Body of pancreas (tissue), 4 donors: ENCODE results near the gene TBX18. TPM values are rescaled to one million over a fixed set of nuclear protein-coding genes. Genes with fewer than 3 reads are reported as not detected.

Source experiments
- ATAC-seq: fragments of 150-250 bp; one replicate; pipeline ENCODE4 v1.9.1; 2016
- DNase-seq, 4 donors: peaks; one replicate each; pipeline ENCODE4 v3.0.0-alpha.2; 2019
- H3K27ac ChIP-seq, 4 donors: fragments of 200-600 bp; sonication (generic); 1 replicate in 3 of 4; 2 replicates in 1 of 4; pipeline versions ENCODE4 v1.5.1 to v1.6.1; 2016 to 2019; ENCODE audit warnings: mild to moderate bottlenecking in 1 of 4, mixed read lengths in 1 of 4, moderate library complexity in 1 of 4
- H3K27me3 ChIP-seq, 2 donors: fragments of 200-600 bp; sonication (generic); one replicate each; pipeline ENCODE4 v1.6.0; 2016; ENCODE audit warnings: mild to moderate bottlenecking in 1 of 2
- H3K36me3 ChIP-seq, 2 donors: fragments of 200-600 bp; sonication (generic); replicated peaks in 1 of 2; 2 replicates each; pipeline ENCODE4 v1.5.1; 2016; ENCODE audit warnings: low read depth in 2 of 2; ENCODE audit not compliant: insufficient read depth in 1 of 2
- H3K4me1 ChIP-seq: fragments of 200-600 bp; sonication (generic); one replicate; pipeline ENCODE4 v1.6.0; 2016
- H3K4me3 ChIP-seq, 2 donors: fragments of 200-600 bp; sonication (generic); 1 replicate in 1 of 2; 2 replicates in 1 of 2; pipeline ENCODE4 v1.5.1; 2016 to 2019
- H3K9me3 ChIP-seq, 3 donors: fragments of 200-600 bp; sonication (generic); 1 replicate in 2 of 3; 2 replicates in 1 of 3; pipeline ENCODE4 v1.5.1; 2016
- POLR2A ChIP-seq, 3 donors: fragments of 450-650 bp; IDR thresholded peaks; one replicate each; pipeline ENCODE4 v1.6.1; 2016; ENCODE audit warnings: antibody characterized with exemption in 3 of 3, mild to moderate bottlenecking in 2 of 3
- WGBS, 2 donors: methylation state at CpG; one replicate each; pipeline ENCODE4 v1.1.5; 2017; 5-methylcytosine and 5-hydroxymethylcytosine counted together
- intact Hi-C: fragments of 100-400 bp; cut with DNase I; formaldehyde crosslinking; loops from one replicate; pipeline ENCODE4 v1.15.1; 2023
- total RNA-seq, 2 donors: library from RNA; depleted of rRNA; stranded (reverse); fragments of >200 nt; gene quantifications; one replicate each; pipeline ENCODE4 v1.1.0, GENCODE V29; 2016
- TF ChIP-seq, protein P1 (sequence below), 7 experiments: fragments of 450-650 bp in 4 of 7; fragments of 200-600 bp in 3 of 7; sonication (generic) in 3 of 7; IDR thresholded peaks; one replicate each; pipeline ENCODE4 v1.5.1; 2016 to 2019; ENCODE audit warnings: antibody characterized with exemption in 7 of 7

The TBX18 gene
- total RNA-seq, 2 donors from 2014 or later: 0.52 to 2.0 TPM

DNA sequence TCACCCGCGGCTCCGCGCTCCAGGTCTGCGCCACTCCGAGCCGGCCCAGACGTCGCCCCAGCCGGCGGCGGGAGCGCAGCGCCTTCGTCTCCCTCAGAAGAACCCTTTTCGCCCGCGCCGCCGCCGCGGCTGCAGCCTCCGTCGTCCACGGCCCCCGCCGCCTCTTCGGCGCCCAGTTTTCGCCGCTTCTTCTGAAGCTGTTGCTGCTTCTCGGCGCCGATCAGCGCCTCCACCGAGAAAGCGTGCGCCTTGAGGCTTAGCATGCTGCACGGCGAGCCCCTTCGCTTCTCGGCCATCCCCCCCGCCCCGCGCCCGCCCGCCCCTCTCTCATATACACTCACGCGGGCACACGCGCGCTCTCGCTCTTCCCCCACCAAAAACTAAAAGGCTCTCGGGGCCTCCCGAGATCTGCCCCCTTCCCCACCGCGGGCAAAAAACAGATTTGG lies 489 bp downstream of the TBX18 start:
- TF ChIP-seq, protein P1, sequence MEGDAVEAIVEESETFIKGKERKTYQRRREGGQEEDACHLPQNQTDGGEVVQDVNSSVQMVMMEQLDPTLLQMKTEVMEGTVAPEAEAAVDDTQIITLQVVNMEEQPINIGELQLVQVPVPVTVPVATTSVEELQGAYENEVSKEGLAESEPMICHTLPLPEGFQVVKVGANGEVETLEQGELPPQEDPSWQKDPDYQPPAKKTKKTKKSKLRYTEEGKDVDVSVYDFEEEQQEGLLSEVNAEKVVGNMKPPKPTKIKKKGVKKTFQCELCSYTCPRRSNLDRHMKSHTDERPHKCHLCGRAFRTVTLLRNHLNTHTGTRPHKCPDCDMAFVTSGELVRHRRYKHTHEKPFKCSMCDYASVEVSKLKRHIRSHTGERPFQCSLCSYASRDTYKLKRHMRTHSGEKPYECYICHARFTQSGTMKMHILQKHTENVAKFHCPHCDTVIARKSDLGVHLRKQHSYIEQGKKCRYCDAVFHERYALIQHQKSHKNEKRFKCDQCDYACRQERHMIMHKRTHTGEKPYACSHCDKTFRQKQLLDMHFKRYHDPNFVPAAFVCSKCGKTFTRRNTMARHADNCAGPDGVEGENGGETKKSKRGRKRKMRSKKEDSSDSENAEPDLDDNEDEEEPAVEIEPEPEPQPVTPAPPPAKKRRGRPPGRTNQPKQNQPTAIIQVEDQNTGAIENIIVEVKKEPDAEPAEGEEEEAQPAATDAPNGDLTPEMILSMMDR (IDR thresholded peaks at IDR 0.05): no peak
- TF ChIP-seq POLR2A (IDR thresholded peaks at IDR 0.05): no peak
- DNase-seq (no peak), ATAC-seq (no peak)
- 2% methylated on average over 11 to 53 of the region's 57 CpGs for WGBS, 2 donors
- Histone ChIP-seq H3K4me1 (peaks cover 21% of the 10 kb centered on the region), H3K36me3 (no peaks in the 10 kb centered on the region), H3K9me3 (no peaks in the 10 kb centered on the region), H3K4me3 (no peak overlapping the region), H3K27ac (peak overlapping the region in 1 of 4 donors; percentile 17), H3K27me3 (peaks cover 0 to 47% of the 10 kb centered on the region in 2 donors)
- intact Hi-C loops: no loop called here

DNA sequence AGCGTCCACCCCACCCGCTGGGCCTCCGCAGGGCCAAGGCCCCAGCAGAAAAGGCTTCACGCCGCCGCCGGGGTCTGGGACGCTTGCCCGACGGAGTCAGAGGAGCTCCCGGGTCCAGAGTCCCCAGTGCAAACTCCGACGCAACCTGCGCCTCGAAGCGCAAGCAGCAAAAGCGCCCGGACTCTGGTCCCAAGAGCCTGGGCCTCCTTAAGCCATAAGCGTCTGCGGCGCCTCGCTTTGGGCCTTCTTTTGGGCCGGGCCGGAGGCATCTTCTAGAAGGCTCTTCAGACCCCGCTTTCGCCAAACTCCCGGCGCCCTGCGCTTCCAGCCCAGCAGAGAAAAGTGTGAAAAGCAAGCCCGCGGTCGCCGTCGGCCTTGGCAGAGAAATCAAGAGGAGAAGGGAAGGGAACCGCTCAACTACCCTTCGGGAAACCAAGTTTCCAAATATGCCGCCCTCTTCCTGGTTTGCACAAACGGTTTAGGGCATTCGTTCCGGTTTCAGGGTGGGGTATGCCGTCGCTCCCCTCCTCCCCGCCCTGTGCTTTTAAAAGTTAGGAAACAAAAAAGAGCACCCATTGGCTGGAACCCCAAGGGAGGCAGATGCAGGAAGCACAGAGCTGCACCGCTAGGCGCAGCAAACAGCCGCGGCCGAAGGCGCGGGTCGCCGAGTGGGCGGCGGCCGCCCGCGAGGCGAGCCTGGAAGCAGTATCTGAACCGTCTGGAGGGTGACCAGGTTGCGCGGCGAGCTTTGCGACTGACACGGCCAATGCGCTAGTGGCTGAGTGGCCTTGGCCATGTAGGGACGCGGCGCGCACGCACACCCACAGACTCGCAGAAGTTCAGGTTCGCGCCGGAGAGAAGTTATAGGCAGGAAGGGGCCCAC lies 1.2 kb downstream of the TBX18 start:
- peaks cover 21% of the 10 kb centered on the region for H3K4me1 ChIP-seq
- 1 to 2% methylated on average over 27 to 74 of the region's 74 CpGs for WGBS, 2 donors
- no peaks in the 10 kb centered on the region for H3K9me3 ChIP-seq
- peak; percentile 10 for ATAC-seq
- no peaks in the 10 kb centered on the region for H3K36me3 ChIP-seq
- intact Hi-C loops: no loop called here
- DNase-seq: peak in 2 of 4 donors; percentile 18 to 38
- peak overlapping the region in 1 of 4 donors; percentile 17 for H3K27ac ChIP-seq
- TF ChIP-seq, protein P1 (IDR thresholded peaks at IDR 0.05): no peak
- TF ChIP-seq POLR2A (IDR thresholded peaks at IDR 0.05): no peak
- peaks cover 0 to 41% of the 10 kb centered on the region in 2 donors for H3K27me3 ChIP-seq
- H3K4me3 ChIP-seq: no peak overlapping the region

DNA sequence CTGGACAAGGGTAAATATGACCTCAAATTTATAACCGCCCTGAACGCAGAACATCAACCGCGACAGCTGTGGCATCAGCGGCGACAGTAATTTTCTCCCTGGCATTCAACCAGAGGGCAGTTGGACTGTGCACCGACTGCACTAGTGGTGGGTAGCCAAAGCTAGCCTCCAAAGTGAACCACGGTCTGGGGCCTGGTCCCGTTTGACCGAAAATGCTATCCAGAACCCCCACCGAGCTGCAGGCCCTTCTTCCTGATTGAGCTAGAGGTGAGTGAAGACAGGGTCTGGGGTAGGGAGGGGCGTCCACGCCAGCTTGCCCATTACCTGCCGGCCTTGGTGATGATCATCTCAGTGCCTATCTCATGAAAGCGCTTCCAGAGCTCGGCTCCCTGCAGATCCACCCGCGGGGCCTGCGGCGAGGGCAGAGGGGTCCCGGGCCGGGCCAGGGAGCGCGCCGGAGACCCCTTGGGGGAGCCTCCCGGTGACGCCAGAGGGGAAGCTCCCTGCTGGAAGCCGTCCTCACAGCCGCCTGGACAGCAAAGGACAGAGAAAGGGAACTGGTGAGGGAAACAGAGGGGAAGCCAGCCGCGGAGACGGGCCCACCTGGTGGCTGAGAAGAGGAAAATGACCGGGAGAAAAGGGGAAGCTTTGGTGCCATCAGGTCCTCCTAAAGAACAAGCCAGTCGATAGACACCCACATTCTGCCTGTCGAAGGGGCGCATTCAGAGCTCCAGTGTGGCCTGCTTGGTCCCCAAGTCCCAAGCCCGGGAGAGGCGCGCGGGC lies 2.0 kb downstream of the TBX18 start:
- TF ChIP-seq, protein P1 (IDR thresholded peaks at IDR 0.05): no peak
- no peak for TF ChIP-seq POLR2A (IDR thresholded peaks at IDR 0.05)
- H3K27me3 ChIP-seq: peaks cover 0 to 38% of the 10 kb centered on the region in 2 donors
- no peaks in the 10 kb centered on the region for H3K36me3 ChIP-seq
- 4 to 7% methylated on average over 20 to 40 of the region's 40 CpGs for WGBS, 2 donors
- H3K4me3 ChIP-seq: no peak overlapping the region
- ATAC-seq (no peak), DNase-seq (peak in 1 of 4 donors; percentile 6)
- no peak overlapping the region for H3K27ac ChIP-seq
- intact Hi-C loops: no loop called here
- peaks cover 21% of the 10 kb centered on the region for H3K4me1 ChIP-seq
- no peaks in the 10 kb centered on the region for H3K9me3 ChIP-seq

DNA sequence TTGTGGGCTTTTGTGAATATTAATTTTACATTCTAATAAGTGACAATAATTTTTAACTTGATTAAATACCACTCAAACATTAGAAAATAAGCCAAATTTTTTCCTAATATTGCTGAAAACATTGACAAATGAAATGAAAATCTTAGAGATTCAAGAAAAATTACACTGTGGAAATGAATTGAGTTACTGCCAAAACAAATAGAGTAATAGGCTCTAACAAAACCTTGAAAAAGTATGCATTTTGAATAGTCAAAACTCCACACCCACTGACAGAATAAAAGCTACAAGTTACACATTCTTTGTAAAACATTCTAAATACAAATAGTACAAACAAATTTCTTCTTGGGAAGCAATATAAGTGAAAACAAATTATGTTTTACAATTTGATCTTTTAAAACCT lies 5.9 kb downstream of the TBX18 start:
- Histone ChIP-seq H3K27me3 (peaks cover 0 to 14% of the 10 kb centered on the region in 2 donors), H3K36me3 (no peaks in the 10 kb centered on the region), H3K4me1 (peaks cover 7% of the 10 kb centered on the region), H3K27ac (no peak overlapping the region), H3K9me3 (no peaks in the 10 kb centered on the region), H3K4me3 (no peak overlapping the region)
- ATAC-seq (no peak), DNase-seq (no peak)
- intact Hi-C loops: no loop called here
- TF ChIP-seq, protein P1 (IDR thresholded peaks at IDR 0.05): no peak
- no peak for TF ChIP-seq POLR2A (IDR thresholded peaks at IDR 0.05)
